Chondrocyte (in vitro differentiated cells): ENCODE measurements around the gene C4orf33. TPM values are rescaled to one million over a fixed set of nuclear protein-coding genes. Genes with fewer than 3 reads are reported as not detected.

ENCODE experiments used
- DNase-seq: peaks from one replicate; pipeline ENCODE4 v3.0.0; 2021; ENCODE audit warnings: mixed read lengths, low spot score
- H3K27ac Mint-ChIP-seq: one replicate; pipeline ENCODE4 v1.8.0; 2021; ENCODE audit warnings: mild to moderate bottlenecking, moderate library complexity, mixed read lengths; ENCODE audit not compliant: unreplicated experiment
- H3K27me3 Mint-ChIP-seq: 2 replicates; pipeline ENCODE4 v1.8.0; 2021; ENCODE audit warnings: low read depth, mixed read lengths
- H3K36me3 Mint-ChIP-seq: 2 replicates; pipeline ENCODE4 v1.8.0; 2021; ENCODE audit warnings: low read depth, mixed read lengths
- H3K4me1 Mint-ChIP-seq: 2 replicates; pipeline ENCODE4 v1.8.0; 2021; ENCODE audit warnings: low read depth, mild to moderate bottlenecking, mixed read lengths
- H3K4me3 Mint-ChIP-seq: one replicate; pipeline ENCODE4 v1.8.0; 2021; ENCODE audit warnings: mild to moderate bottlenecking, moderate library complexity, mixed read lengths; ENCODE audit not compliant: unreplicated experiment
- H3K9me3 Mint-ChIP-seq: 2 replicates; pipeline ENCODE4 v1.8.0; 2021; ENCODE audit warnings: low read depth, mixed read lengths
- CTCF ChIP-seq: fragments of 200-600 bp; sonication (generic); IDR thresholded peaks from 2 replicates; pipeline ENCODE4 v1.5.0; 2021; ENCODE audit warnings: antibody characterized with exemption, mild to moderate bottlenecking, moderate library complexity
- total RNA-seq: library from RNA; stranded (reverse); gene quantifications from 3 replicates; pipeline ENCODE4 v1.2.1, GENCODE V29; 2021

C4orf33 gene
- total RNA-seq, 1 donor from 2014 or later = 7.9 TPM

DNA sequence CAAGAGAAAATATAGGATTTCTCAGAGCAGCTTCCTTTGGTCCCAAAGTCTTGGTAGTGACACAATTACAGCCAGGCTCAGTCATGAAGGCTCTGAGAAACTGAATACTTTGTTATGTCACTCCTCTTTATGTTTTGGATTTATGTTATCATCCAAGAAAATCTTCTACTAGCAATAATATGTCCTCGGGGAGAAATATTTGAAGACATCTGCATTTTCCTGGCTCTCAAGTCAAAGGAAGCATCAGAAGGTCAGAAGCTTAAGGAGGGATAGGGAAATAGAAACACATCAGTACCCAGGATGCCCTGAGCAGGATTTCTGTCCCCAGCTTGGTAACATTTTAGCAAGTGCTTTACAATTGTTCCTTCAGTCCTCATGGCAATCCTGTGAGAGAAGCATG lies 54.0 kb downstream of the C4orf33 start:
- Mint-ChIP-seq H3K27ac (no peak overlapping the region), H3K9me3 (no peaks in the 10 kb centered on the region), H3K4me1 (peaks cover 4% of the 10 kb centered on the region), H3K4me3 (no peak overlapping the region), H3K27me3 (peaks cover 6% of the 10 kb centered on the region), H3K36me3 (no peaks in the 10 kb centered on the region)
- no peak for DNase-seq
- no peak for TF ChIP-seq CTCF

GRCh38 chr4:129152350-129152749 lies 56.4 kb downstream of the C4orf33 start:
- no peaks in the 10 kb centered on the region for H3K4me1 Mint-ChIP-seq
- peaks cover 3% of the 10 kb centered on the region for H3K9me3 Mint-ChIP-seq
- peaks cover 7% of the 10 kb centered on the region for H3K27me3 Mint-ChIP-seq
- no peak for DNase-seq
- no peaks in the 10 kb centered on the region for H3K36me3 Mint-ChIP-seq
- no peak for TF ChIP-seq CTCF
- H3K27ac Mint-ChIP-seq = no peak overlapping the region
- H3K4me3 Mint-ChIP-seq = no peak overlapping the region

- Mint-ChIP-seq H3K27me3 (peaks cover 8% of the 10 kb centered on the region), H3K36me3 (no peaks in the 10 kb centered on the region), H3K4me1 (no peaks in the 10 kb centered on the region), H3K4me3 (no peak overlapping the region), H3K27ac (no peak overlapping the region), H3K9me3 (peaks cover 5% of the 10 kb centered on the region)
- no peak for TF ChIP-seq CTCF
- DNase-seq = no peak
Measured at GRCh38 chr4:129153700-129154099, 57.7 kb downstream of the C4orf33 start.

DNA sequence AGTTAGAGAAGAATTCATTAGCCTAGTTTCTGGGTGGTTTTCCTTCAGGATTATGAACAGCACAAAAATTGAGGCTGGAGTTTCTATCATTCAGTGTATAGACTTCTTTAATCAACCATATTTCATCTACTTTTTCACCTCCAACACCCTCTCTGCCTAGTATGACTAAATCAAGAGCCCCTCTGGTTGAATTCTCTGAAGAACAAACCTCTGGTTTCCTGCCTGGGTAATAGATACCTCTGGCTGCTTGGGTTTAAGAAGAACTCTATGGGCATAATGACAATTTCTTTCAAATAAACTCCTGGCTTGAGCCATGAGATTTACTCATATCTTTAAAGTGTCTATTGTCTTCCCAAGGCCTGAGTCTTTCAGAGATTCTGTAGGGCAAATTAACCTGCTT lies 66.5 kb downstream of the C4orf33 start:
- H3K27me3 Mint-ChIP-seq = peaks cover 17% of the 10 kb centered on the region
- no peak for DNase-seq
- H3K36me3 Mint-ChIP-seq = peaks cover 1% of the 10 kb centered on the region
- no peak for TF ChIP-seq CTCF
- H3K9me3 Mint-ChIP-seq = peaks cover 10% of the 10 kb centered on the region
- no peaks in the 10 kb centered on the region for H3K4me1 Mint-ChIP-seq
- no peak overlapping the region for H3K4me3 Mint-ChIP-seq
- no peak overlapping the region for H3K27ac Mint-ChIP-seq

DNA sequence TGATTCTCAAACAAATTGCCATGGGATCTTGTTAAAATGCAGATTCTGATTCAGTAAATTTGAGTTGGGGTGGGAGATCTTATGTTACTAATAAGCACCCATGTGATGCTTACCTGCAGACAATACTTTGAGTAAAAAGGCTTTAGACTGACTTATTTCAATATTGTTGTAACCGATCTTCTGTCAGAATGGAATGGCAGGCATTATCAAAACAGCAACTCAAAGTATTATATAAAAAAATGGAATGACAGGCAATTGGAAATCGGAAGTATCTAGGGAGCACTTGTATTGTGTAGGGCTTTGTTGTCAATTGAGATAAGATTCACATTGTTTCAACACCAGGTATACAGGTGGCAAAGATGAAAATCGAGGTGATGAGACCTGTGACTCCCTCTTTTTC lies 67.5 kb downstream of the C4orf33 start:
- no peaks in the 10 kb centered on the region for H3K4me1 Mint-ChIP-seq
- H3K9me3 Mint-ChIP-seq = peaks cover 8% of the 10 kb centered on the region
- no peak overlapping the region for H3K27ac Mint-ChIP-seq
- no peak overlapping the region for H3K4me3 Mint-ChIP-seq
- TF ChIP-seq CTCF = no peak
- DNase-seq = no peak
- H3K27me3 Mint-ChIP-seq = peaks cover 20% of the 10 kb centered on the region
- H3K36me3 Mint-ChIP-seq = peaks cover 1% of the 10 kb centered on the region
